Measurements from ENCODE around the gene SP140. TPM values are rescaled to one million over a fixed set of nuclear protein-coding genes. Genes with fewer than 3 reads are reported as not detected.

The SP140 gene
- total and polyA plus RNA-seq, 2 of the 8 experiments (the other 6 are each of a cell fraction or from before 2014, with no cell fraction given), result 0.23 to 1.3 TPM

DNA sequence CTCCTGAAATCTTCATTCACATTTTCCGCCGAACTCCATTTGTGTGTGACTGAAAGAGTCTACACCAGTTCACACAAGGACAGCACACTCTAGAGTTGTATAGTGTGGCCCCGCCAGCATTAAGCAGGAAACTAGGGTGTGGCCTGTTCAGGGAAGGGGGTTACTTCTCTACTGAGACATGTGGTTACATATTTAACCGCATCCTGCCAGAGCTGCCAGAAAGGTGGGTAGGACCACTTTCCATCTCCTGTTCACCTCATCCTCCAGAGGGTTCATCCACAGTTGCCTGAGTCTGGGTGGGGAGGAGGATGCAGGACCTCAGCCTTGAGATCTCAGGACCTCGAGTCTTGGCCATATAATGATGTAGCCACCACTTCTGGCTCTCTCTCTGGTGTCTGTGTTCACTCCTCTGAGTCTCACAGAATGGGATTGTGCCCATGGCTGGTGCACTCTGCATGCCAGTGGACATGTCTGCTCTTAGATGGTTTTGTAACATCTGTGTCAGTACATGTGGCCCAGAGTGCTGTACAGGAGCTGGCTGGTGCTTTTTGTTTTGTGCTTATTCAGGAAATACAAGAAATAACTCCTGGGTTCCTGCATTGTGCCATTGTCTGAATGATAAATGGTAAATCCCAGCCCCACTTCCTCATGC, 93.8 kb downstream of the SP140 start:
- Histone ChIP-seq H3K4ac (replicated peaks; ENCODE audit: insufficient read length, low read depth, low read length) (no peak overlapping the region), H3K4me3 (ENCODE audit: extremely low read depth in 1 of 4, insufficient read depth in 2 of 4, low read depth in 3 of 4, low read length in 4 of 4) (no peak overlapping the region), H2AFZ (ENCODE audit: low read length) (no peak overlapping the region), H2BK120ac (replicated peaks; ENCODE audit: low read depth, low read length) (no peak overlapping the region), H3K56ac (replicated peaks; ENCODE audit: insufficient read length, low read depth, low read length) (no peak overlapping the region), H3K9ac (replicated peaks in 1 of 4; ENCODE audit: extremely low read depth in 1 of 4, low read depth in 3 of 4, low read length in 3 of 4) (no peak overlapping the region), H4K20me1 (replicated peaks in 1 of 2; ENCODE audit: control insufficient read depth in 1 of 2, insufficient read depth in 2 of 2, low read length in 2 of 2) (no peaks in the 10 kb centered on the region), H3K79me2 (ENCODE audit: control insufficient read depth in 1 of 2, insufficient read depth in 2 of 2, low read length in 2 of 2) (no peaks in the 10 kb centered on the region), H4K8ac (ENCODE audit: extremely low read depth, insufficient read depth, low read length) (no peak overlapping the region), H2BK12ac (ENCODE audit: low read depth, low read length) (no peak overlapping the region), H2BK15ac (ENCODE audit: low read length) (no peak overlapping the region), H3K27ac (ENCODE audit: low read depth, low read length) (no peak overlapping the region), H3K18ac (ENCODE audit: extremely low read depth, low read length) (no peak overlapping the region), H2AK5ac (ENCODE audit: low read depth, low read length) (no peak overlapping the region), H3K27me3 (replicated peaks in 1 of 4; ENCODE audit: control insufficient read depth in 3 of 4, extremely low read depth in 1 of 4, insufficient read depth in 3 of 4, low read length in 3 of 4) (no peaks in the 10 kb centered on the region), H3K36me3 (ENCODE audit: control insufficient read depth in 2 of 4, insufficient read depth in 4 of 4, low read length in 3 of 4) (no peaks in the 10 kb centered on the region), H3K4me1 (replicated peaks in 1 of 4; ENCODE audit: control insufficient read depth in 3 of 4, insufficient read depth in 4 of 4, low read length in 3 of 4) (no peaks in the 10 kb centered on the region), H3K79me1 (ENCODE audit: low read depth, low read length) (no peaks in the 10 kb centered on the region), H3K23ac (ENCODE audit: insufficient read length) (no peak overlapping the region), H4K91ac (replicated peaks; ENCODE audit: insufficient read length, low read length) (no peak overlapping the region), H3K9me3 (ENCODE audit: insufficient read depth in 2 of 2, low read depth in 1 of 2, low read length in 1 of 2) (peaks cover 24 to 27% of the 10 kb centered on the region in 2 experiments), H3K14ac (ENCODE audit: insufficient read length) (no peak overlapping the region), H3K23me2 (ENCODE audit: low read depth, low read length) (no peaks in the 10 kb centered on the region), H4K5ac (ENCODE audit: insufficient read length, low read depth, low read length) (no peak overlapping the region), H2BK5ac (ENCODE audit: low read depth, low read length) (no peak overlapping the region), H3K4me2 (ENCODE audit: insufficient read depth in 1 of 2, low read depth in 2 of 2, low read length in 2 of 2) (no peak overlapping the region), H2BK20ac (ENCODE audit: low read length) (no peak overlapping the region)
- FAIRE-seq (no peak), DNase-seq (ENCODE audit: low read depth in 1 of 2, low spot score in 2 of 2) (no peak)
- CTCF ChIA-PET (ENCODE audit: partially characterized antibody), result no interaction called here
- TF ChIP-seq RXRA (IDR thresholded peaks at IDR 0.05; ENCODE audit: insufficient read depth, low read depth, low read length) (no peak), KDM1A (IDR thresholded peaks at IDR 0.05; ENCODE audit: borderline replicate concordance, low read length) (no peak), CHD1 (IDR thresholded peaks at IDR 0.05; ENCODE audit: low read depth, low read length) (no peak), YY1 (IDR thresholded peaks at IDR 0.05; ENCODE audit: low read depth, low read length) (no peak), JUN (IDR thresholded peaks at IDR 0.05; ENCODE audit: low read depth, low read length) (no peak), CHD2 (IDR thresholded peaks at IDR 0.05; ENCODE audit: low read length) (no peak), SP2 (IDR thresholded peaks at IDR 0.05; ENCODE audit: low read length) (no peak), PHF8 (conservative IDR thresholded peaks at IDR 0.05; ENCODE audit: low read depth, low read length) (no peak)
- TF ChIP-seq, protein P1, sequence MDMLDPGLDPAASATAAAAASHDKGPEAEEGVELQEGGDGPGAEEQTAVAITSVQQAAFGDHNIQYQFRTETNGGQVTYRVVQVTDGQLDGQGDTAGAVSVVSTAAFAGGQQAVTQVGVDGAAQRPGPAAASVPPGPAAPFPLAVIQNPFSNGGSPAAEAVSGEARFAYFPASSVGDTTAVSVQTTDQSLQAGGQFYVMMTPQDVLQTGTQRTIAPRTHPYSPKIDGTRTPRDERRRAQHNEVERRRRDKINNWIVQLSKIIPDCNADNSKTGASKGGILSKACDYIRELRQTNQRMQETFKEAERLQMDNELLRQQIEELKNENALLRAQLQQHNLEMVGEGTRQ (IDR thresholded peaks at IDR 0.05; ENCODE audit: low read length), result no peak
- TF ChIP-seq, protein P2, sequence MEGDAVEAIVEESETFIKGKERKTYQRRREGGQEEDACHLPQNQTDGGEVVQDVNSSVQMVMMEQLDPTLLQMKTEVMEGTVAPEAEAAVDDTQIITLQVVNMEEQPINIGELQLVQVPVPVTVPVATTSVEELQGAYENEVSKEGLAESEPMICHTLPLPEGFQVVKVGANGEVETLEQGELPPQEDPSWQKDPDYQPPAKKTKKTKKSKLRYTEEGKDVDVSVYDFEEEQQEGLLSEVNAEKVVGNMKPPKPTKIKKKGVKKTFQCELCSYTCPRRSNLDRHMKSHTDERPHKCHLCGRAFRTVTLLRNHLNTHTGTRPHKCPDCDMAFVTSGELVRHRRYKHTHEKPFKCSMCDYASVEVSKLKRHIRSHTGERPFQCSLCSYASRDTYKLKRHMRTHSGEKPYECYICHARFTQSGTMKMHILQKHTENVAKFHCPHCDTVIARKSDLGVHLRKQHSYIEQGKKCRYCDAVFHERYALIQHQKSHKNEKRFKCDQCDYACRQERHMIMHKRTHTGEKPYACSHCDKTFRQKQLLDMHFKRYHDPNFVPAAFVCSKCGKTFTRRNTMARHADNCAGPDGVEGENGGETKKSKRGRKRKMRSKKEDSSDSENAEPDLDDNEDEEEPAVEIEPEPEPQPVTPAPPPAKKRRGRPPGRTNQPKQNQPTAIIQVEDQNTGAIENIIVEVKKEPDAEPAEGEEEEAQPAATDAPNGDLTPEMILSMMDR (IDR thresholded peaks at IDR 0.05; ENCODE audit: control extremely low read depth in 1 of 3, insufficient read depth in 1 of 3, low read depth in 1 of 3, low read length in 3 of 3), result no peak
- POLR2A ChIA-PET (ENCODE audit: partially characterized antibody), result no interaction called here
- WGBS, 2 experiments (ENCODE audit: extremely low coverage in 1 of 2, insufficient coverage in 1 of 2, insufficient read length in 1 of 2, insufficient replicate concordance in 2 of 2, low coverage in 1 of 2, low lambda C conversion rate in 2 of 2, missing lambda C conversion rate in 1 of 2), result 88% methylated on average over 5 of the region's 5 CpGs; no CpG with 5 or more reads in 1 of the 2 experiments
